HCT116 (cell line): Measurements from ENCODE around the gene NUDT22. TPM values are rescaled to one million over a fixed set of nuclear protein-coding genes. Genes with fewer than 3 reads are reported as not detected.

Source experiments
- ATAC-seq: fragments of 200-7000 bp; cut with Tn5 transposase; 2 replicates; pipeline ENCODE4 v1.9.1; 2020; ENCODE audit warnings: mild to moderate bottlenecking, moderate library complexity
- BruUV-seq: library from RNA; stranded (reverse); fragments of 400-500 nt; replicated peaks from 2 replicates; lab custom pipeline; 2021; lab: Mats Ljungman, UMichigan
- CTCF ChIA-PET: fragments of 300-600 bp; sonication (Branson Sonifier 250); formaldehyde crosslinking; loops from one replicate; lab custom pipeline; 2021; ENCODE audit warnings: antibody characterized with exemption; lab: Charles Lee
- POLR2A ChIA-PET: fragments of 300-600, 350-600 bp; sonication (Branson Sonifier 250); formaldehyde crosslinking; loops from one replicate; lab custom pipeline; 2021; ENCODE audit warnings: antibody characterized with exemption; lab: Charles Lee
- RAD21 ChIA-PET, 2 experiments: fragments of 300-600 bp; sonication (Branson Sonifier 250); formaldehyde crosslinking; loops; one replicate each; lab custom pipeline; 2023; ENCODE audit warnings: low total read pairs in 2 of 2; ENCODE audit not compliant: uncharacterized antibody in 2 of 2, unreplicated experiment in 2 of 2, low non-redundant PET in 1 of 2; lab: Charles Lee
- DNase-seq: peaks from one replicate; pipeline ENCODE4 v3.0.0-alpha.2; 2010; ENCODE audit warnings: low read depth, low spot score
- H2AFZ ChIP-seq: fragments of 200-600 bp; shearing (Covaris generic), sonication (generic); 2 replicates; pipeline ENCODE4 v1.6.1; 2017; ENCODE audit warnings: low read depth, mixed run types, mixed read lengths, antibody characterized with exemption, low read length; ENCODE audit not compliant: poor library complexity, severe bottlenecking
- H3K27ac ChIP-seq: 2 replicates; pipeline ENCODE4 v1.5.1; 2012; ENCODE audit warnings: low read depth, low read length
- H3K27me3 ChIP-seq: fragments of 200-600 bp; sonication (generic); 2 replicates; pipeline ENCODE4 v1.6.1; 2016; ENCODE audit warnings: mixed run types, low read length, mixed read lengths; ENCODE audit not compliant: insufficient read depth
- H3K36me3 ChIP-seq, 2 experiments: fragments of 200-500 bp in 1 of 2; fragments of 200-600 bp in 1 of 2; sonication (Bioruptor generic) in 1 of 2; sonication (generic) in 1 of 2; 2 replicates each; pipeline versions ENCODE4 v1.5.1 to v1.6.1; 2014 to 2016; ENCODE audit warnings: low read length in 2 of 2, inconsistent platforms in 1 of 2, mixed read lengths in 1 of 2, mixed run types in 1 of 2; ENCODE audit not compliant: insufficient read depth in 2 of 2, control insufficient read depth in 1 of 2
- H3K4me1 ChIP-seq, 2 experiments: fragments of 200-600 bp in 1 of 2; sonication (generic) in 1 of 2; 2 replicates each; pipeline versions ENCODE4 v1.5.1 to v1.6.1; 2012 to 2017; ENCODE audit warnings: low read length in 2 of 2, inconsistent platforms in 1 of 2, mild to moderate bottlenecking in 1 of 2, mixed read lengths in 1 of 2, mixed run types in 1 of 2, moderate library complexity in 1 of 2; ENCODE audit not compliant: insufficient read depth in 2 of 2, control insufficient read depth in 1 of 2
- H3K4me2 ChIP-seq: fragments of 200-600 bp; sonication (generic); 2 replicates; pipeline ENCODE4 v1.6.1; 2017; ENCODE audit warnings: mixed run types, low read length, mixed read lengths
- H3K4me3 ChIP-seq, 2 experiments: fragments of 200-600 bp in 1 of 2; sonication (generic) in 1 of 2; replicated peaks in 1 of 2; 2 replicates each; pipeline ENCODE4 v1.5.1; 2011 to 2016; ENCODE audit warnings: low read length in 2 of 2, control low read depth in 1 of 2, low read depth in 1 of 2, mild to moderate bottlenecking in 1 of 2, mixed read lengths in 1 of 2, mixed run types in 1 of 2
- H3K79me2 ChIP-seq: fragments of 200-600 bp; sonication (generic); 2 replicates; pipeline ENCODE4 v1.6.1; 2017; ENCODE audit warnings: mild to moderate bottlenecking, mixed run types, low read length, moderate library complexity, mixed read lengths; ENCODE audit not compliant: insufficient read depth
- H3K9ac ChIP-seq: fragments of 200-600 bp; sonication (generic); 2 replicates; pipeline ENCODE4 v1.6.1; 2016; ENCODE audit warnings: low read length, mixed read lengths
- H3K9me2 ChIP-seq: fragments of 200-600 bp; sonication (generic), shearing (Covaris generic); 2 replicates; pipeline ENCODE4 v1.6.1; 2017; ENCODE audit warnings: mixed run types, mild to moderate bottlenecking, moderate library complexity; ENCODE audit not compliant: insufficient read depth
- H3K9me3 ChIP-seq, 2 experiments: fragments of 200-500 bp in 1 of 2; fragments of 200-600 bp in 1 of 2; sonication (Bioruptor generic) in 1 of 2; sonication (generic) in 1 of 2; 2 replicates each; pipeline ENCODE4 v1.6.1; 2014 to 2017; ENCODE audit warnings: low read length in 2 of 2, mixed read lengths in 2 of 2, inconsistent platforms in 1 of 2, low read depth in 1 of 2, mild to moderate bottlenecking in 1 of 2, mixed run types in 1 of 2, moderate library complexity in 1 of 2; ENCODE audit not compliant: control insufficient read depth in 1 of 2, insufficient read depth in 1 of 2
- H4K20me1 ChIP-seq: fragments of 200-600 bp; sonication (generic), shearing (Covaris generic); 2 replicates; pipeline ENCODE4 v1.6.1; 2017; ENCODE audit warnings: mixed run types, mild to moderate bottlenecking, moderate library complexity; ENCODE audit not compliant: insufficient read depth
- CEBPB ChIP-seq: IDR thresholded peaks from 2 replicates; pipeline ENCODE4 v1.6.1; 2012; ENCODE audit warnings: low read depth
- EGR1 ChIP-seq: IDR thresholded peaks from 2 replicates; pipeline ENCODE4 v1.6.1; 2012; ENCODE audit warnings: low read depth
- EZH2 ChIP-seq: fragments of 200-600 bp; sonication (generic); IDR thresholded peaks from 2 replicates; pipeline ENCODE4 v1.6.1; 2017; ENCODE audit warnings: antibody characterized with exemption, mixed run types
- EZH2phosphoT487 ChIP-seq: fragments of 200-600 bp; IDR thresholded peaks from 2 replicates; pipeline ENCODE4 v1.6.1; 2018; ENCODE audit warnings: antibody characterized with exemption, borderline replicate concordance
- FOSL1 ChIP-seq: IDR thresholded peaks from 2 replicates; pipeline ENCODE4 v1.6.1; 2012; ENCODE audit warnings: low read depth
- JUND ChIP-seq: IDR thresholded peaks from 2 replicates; pipeline ENCODE4 v1.6.1; 2012
- SIN3A ChIP-seq: IDR thresholded peaks from 2 replicates; pipeline ENCODE4 v1.6.1; 2012; ENCODE audit warnings: low read depth
- SP1 ChIP-seq: IDR thresholded peaks from 2 replicates; pipeline ENCODE4 v1.6.1; 2012; ENCODE audit warnings: low read depth
- SRF ChIP-seq: IDR thresholded peaks from 2 replicates; pipeline ENCODE4 v1.6.1; 2012; ENCODE audit warnings: low read depth
- TCF7L2 ChIP-seq: IDR thresholded peaks from 2 replicates; pipeline ENCODE4 v1.7.0; 2011; ENCODE audit warnings: borderline replicate concordance, inconsistent platforms; ENCODE audit not compliant: insufficient read depth, insufficient read length; ENCODE audit errors: extremely low read depth
- YY1 ChIP-seq: IDR thresholded peaks from 2 replicates; pipeline ENCODE4 v1.6.1; 2011; ENCODE audit warnings: low read length, low read depth, moderate library complexity, mild to moderate bottlenecking; ENCODE audit not compliant: insufficient replicate concordance; ENCODE audit errors: extremely low read depth
- ZFX ChIP-seq: fragments of 450-650 bp; IDR thresholded peaks from 2 replicates; pipeline ENCODE4 v1.6.1; 2017
- ZNF274 ChIP-seq: fragments of 200-500 bp; sonication (Bioruptor generic); IDR thresholded peaks from 2 replicates; pipeline ENCODE4 v1.6.1; 2014; ENCODE audit warnings: mild to moderate bottlenecking, low read depth, low read length, inconsistent platforms
- intact Hi-C: fragments of 100-400 bp; cut with micrococcal nuclease; formaldehyde crosslinking; loops from 2 replicates; pipeline ENCODE4 v1.10.0; 2022
- total RNA-seq: library from RNA; stranded (reverse); gene quantifications from one replicate; pipeline ENCODE4 v1.2.1, GENCODE V29; 2021; ENCODE audit not compliant: unreplicated experiment
- TF ChIP-seq, protein P1 (sequence below): IDR thresholded peaks from 2 replicates; pipeline ENCODE4 v1.6.1; 2012; ENCODE audit warnings: low read depth
- TF ChIP-seq, protein P2 (sequence below): IDR thresholded peaks from 2 replicates; pipeline ENCODE4 v1.6.1; 2012

The NUDT22 gene
- total RNA-seq, 1 experiment from 2014 or later, result 70.9 TPM

DNA sequence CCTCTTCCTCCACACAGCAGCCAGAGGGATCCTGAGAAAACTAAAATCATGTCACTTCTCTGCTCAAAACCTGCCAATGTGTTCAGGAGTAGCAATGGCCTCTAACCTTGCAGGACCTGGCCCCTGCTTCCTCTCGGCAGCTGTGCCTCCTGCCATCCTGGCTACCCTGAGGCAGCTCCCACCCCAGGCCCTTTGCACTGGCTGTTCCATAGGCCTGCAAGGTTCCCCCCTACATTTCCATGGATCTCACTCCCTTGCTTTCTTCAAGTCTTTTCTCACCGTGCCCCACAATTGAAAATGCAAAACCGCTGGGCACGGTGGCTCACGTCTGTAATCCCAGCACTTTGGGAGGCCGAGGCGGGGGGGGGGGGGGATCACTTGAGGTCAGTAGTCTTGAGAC is 42.2 kb upstream of the NUDT22 start:
- Histone ChIP-seq H3K79me2 (peaks cover 26% of the 10 kb centered on the region), H2AFZ (no peak overlapping the region), H3K9me2 (no peaks in the 10 kb centered on the region), H4K20me1 (peaks cover 4% of the 10 kb centered on the region; the same call in 1 of the 2 replicates), H3K4me1 (peaks cover 27 to 52% of the 10 kb centered on the region in 2 experiments), H3K4me2 (peak overlapping the region; percentile 90), H3K36me3 (peaks cover 3 to 7% of the 10 kb centered on the region in 2 experiments; a peak in 2 of 4 replicates), H3K9me3 (no peaks in the 10 kb centered on the region), H3K27me3 (no peaks in the 10 kb centered on the region), H3K27ac (peak overlapping the region; percentile 90), H3K4me3 (peak overlapping the region; percentile 81 to 88; a peak in 3 of 4 replicates), H3K9ac (peak overlapping the region; percentile 87)
- CTCF ChIA-PET, result interaction anchor here (1.0 kb wide), 1 partner anchor 134 kb away, joined by 4 read pairs; the partner anchor contains the start of gene TRMT112
- no TSS peak for BruUV-seq
- ATAC-seq, result no peak
- no peak for TF ChIP-seq CEBPB
- no peak for TF ChIP-seq ZFX
- TF ChIP-seq, protein P1, sequence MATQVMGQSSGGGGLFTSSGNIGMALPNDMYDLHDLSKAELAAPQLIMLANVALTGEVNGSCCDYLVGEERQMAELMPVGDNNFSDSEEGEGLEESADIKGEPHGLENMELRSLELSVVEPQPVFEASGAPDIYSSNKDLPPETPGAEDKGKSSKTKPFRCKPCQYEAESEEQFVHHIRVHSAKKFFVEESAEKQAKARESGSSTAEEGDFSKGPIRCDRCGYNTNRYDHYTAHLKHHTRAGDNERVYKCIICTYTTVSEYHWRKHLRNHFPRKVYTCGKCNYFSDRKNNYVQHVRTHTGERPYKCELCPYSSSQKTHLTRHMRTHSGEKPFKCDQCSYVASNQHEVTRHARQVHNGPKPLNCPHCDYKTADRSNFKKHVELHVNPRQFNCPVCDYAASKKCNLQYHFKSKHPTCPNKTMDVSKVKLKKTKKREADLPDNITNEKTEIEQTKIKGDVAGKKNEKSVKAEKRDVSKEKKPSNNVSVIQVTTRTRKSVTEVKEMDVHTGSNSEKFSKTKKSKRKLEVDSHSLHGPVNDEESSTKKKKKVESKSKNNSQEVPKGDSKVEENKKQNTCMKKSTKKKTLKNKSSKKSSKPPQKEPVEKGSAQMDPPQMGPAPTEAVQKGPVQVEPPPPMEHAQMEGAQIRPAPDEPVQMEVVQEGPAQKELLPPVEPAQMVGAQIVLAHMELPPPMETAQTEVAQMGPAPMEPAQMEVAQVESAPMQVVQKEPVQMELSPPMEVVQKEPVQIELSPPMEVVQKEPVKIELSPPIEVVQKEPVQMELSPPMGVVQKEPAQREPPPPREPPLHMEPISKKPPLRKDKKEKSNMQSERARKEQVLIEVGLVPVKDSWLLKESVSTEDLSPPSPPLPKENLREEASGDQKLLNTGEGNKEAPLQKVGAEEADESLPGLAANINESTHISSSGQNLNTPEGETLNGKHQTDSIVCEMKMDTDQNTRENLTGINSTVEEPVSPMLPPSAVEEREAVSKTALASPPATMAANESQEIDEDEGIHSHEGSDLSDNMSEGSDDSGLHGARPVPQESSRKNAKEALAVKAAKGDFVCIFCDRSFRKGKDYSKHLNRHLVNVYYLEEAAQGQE, result no peak
- TF ChIP-seq, protein P2, sequence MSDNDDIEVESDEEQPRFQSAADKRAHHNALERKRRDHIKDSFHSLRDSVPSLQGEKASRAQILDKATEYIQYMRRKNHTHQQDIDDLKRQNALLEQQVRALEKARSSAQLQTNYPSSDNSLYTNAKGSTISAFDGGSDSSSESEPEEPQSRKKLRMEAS, result no peak
- no peak for TF ChIP-seq ZNF274
- no peak for TF ChIP-seq EZH2
- TF ChIP-seq YY1, result no peak
- no peak for TF ChIP-seq EZH2phosphoT487
- no peak for TF ChIP-seq JUND
- TF ChIP-seq EGR1, result no peak
- TF ChIP-seq SP1, result no peak
- TF ChIP-seq SIN3A, result no peak
- TF ChIP-seq TCF7L2, result no peak
- no peak for TF ChIP-seq FOSL1
- TF ChIP-seq SRF, result no peak
- intact Hi-C loops, result no loop called here
- RAD21 ChIA-PET, result interaction anchor here in 1 of 2 experiments (0.7 kb wide), 1 partner anchor 88 kb away, joined by 5 read pairs; no protein-coding TSS in a partner anchor
- POLR2A ChIA-PET, result interaction anchor here (0.7 to 1.5 kb wide), 7 partner anchors 9 to 148 kb away, joined by 3 to 10 read pairs (median 4); no protein-coding TSS in a partner anchor
- DNase-seq, result no peak
